CD4-positive, alpha-beta T cell treated with Interleukin-4 for 1 hour (primary cell): ENCODE measurements around the gene SLC6A16.
A peak's percentile ranks its signal among the peaks of the same experiment; 100 is the strongest.
"Not testable (repeated sequence)": the region's sequence is repeated elsewhere in the genome, so short reads cannot be mapped to it uniquely, and the experiment has no call there.

Source experiments
- DNase-seq, 2 donors: peaks; one replicate each; pipeline ENCODE4 v3.0.0-alpha.2; 2020 to 2022

SLC6A16 gene

DNA sequence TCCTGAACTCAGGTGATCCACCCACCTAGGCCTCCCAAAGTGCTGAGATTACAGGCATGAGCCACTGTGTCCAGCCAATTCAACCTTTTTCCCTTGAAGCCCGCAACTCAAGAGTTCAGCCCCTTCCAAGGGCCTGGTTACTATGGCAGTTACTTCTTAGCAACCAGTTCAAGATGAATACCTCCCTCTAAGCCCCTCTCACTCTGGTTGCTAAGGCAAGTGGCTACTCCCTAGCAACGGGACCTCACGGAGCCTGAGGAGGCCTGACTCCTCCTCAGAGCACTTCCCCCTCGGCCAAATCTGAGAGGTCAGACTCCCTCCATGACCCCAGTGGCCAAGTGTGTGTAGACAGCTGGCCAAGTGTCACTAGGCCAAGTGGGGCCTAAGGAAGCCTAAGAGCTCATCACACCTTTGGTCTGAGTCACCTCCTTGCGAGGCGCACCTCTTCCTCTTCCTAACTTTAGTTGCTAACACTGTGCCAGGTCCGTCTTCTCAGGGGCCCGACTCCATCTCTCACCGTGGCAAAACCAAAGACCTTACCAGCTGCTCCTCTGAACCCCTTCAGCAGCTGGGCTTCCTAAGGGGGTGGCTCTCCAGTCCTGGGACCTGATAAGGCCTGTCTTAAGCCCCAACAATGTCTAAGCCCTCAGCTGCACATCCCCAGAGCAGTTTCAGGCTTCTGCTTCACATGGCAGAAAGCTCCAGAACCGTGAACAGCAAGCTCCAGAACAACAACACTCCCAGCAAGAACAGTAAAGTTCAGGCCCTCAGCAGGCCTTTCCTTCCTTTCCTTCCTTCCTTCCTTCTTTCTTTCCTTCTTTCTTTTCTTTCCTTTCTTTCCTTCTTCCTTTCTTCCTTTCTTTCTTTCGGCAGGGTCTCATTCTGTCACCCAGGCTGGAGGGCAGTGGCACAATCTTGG is 19.8 kb upstream of the SLC6A16 start:
- DNase-seq = no peak

DNA sequence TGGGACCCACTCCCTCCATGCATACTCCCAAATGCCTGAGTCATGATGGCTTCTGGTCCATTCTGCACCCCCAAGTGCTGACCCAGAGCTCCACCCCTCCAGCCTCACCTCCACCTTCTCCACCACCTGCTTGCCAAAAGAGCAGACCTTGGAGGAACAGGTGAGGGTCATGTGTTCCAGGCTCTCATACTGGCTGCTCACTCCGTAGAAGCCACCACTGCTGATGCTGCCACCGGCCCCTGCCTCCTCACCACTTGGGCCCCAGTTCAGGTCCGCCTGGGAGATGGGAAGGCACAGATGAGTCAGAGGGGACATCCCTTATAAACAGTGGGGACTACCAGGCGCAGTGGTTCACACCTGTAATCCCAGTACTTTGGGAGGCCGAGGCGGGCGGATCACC is 18.1 kb upstream of the SLC6A16 start:
- no peak for DNase-seq

DNA sequence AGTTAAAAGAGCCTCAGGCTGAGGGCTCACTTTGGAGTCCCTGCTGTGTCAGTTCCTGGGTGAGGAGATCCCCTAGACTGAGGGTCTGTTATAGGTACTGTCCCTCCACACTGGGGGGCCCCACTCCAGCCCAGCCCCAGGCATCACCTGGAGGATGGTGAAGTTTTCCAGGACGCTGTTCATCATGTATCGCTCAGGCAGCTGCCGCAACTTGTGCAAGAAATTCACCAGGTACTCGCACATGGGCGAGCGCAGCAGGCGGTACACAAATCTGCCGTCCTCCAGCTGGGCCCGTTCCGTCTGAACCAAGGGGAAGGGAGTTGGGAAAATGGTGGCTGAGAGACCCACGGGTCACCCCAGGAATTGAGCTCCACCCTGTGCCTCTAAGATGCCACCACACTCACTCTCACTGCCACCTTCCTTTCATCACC is 17.3 kb upstream of the SLC6A16 start:
- no peak for DNase-seq

DNA sequence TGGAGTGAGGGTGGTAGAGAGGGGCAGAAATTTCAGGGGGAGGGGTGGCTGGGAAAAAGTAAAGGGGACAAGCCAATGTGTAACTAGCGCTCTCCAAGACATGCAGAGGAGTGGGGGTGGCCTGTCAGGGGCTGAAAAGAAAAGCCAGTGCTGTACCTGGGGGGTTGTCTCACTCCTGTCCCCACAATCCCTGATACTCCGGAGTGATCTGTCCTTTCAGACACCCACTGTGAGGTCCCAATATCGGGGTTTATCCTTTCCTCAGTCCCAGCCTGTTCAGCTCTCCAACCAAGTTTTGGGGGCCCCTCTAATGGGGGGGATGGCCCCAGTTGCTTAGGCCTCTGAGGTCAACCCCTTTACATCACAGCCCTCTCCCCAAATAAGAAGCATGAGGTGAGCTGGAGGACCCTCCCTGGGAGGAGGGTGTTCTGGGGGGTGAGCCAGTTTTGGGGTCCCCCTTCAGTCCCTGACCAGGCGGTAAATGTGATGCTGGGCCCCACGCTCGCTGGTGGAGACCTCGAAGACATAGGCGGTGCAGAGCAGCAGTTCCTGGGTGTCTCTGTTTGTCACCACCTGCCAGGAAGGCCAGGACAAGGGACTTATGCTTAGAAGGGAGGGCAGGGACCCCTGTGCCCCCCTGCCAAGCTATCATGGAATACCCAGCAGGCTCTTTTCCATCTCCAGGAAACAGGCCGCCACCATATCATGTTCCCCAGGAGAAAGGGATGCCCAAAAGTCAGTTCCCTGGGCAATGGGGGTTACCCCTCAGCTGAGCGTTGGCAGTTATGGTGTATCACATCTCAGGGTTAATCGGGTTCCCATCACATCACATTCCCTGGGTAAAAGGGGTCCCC is 16.1 kb upstream of the SLC6A16 start:
- DNase-seq = no peak

DNA sequence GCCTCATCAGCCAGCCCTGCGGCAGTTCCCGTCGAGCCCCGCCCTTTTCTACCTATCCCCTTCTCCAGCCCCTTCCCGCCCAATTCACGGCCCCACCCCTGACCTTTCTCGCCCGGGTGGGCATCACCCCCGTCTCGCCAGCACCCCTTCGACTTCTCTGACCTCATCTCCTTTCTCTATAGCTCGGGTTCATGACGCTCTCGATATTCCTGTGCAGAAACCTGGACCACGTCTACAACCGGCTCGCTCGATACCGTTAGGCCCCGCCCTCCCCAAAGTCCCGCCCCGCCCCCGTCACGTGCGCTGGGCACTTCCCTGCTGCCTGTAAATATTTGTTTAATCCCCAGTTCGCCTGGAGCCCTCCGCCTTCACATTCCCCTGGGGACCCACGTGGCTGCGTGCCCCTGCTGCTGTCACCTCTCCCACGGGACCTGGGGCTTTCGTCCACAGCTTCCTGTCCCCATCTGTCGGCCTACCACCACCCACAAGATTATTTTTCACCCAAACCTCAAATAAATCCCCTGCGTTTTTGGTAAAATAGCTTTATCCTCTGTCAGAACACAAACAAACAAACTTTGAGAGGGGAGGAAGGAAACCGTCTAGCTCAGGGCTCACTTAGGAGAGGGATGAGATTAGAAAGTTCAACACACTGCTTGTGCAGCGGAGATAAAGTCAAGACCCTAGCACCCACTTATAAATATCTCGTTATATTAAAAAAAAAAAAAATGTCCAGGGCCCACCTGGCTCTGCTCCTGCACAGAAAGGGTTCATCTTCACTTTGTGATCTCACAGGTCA is 15.3 kb upstream of the SLC6A16 start:
- DNase-seq = peak; percentile 24 to 92

DNA sequence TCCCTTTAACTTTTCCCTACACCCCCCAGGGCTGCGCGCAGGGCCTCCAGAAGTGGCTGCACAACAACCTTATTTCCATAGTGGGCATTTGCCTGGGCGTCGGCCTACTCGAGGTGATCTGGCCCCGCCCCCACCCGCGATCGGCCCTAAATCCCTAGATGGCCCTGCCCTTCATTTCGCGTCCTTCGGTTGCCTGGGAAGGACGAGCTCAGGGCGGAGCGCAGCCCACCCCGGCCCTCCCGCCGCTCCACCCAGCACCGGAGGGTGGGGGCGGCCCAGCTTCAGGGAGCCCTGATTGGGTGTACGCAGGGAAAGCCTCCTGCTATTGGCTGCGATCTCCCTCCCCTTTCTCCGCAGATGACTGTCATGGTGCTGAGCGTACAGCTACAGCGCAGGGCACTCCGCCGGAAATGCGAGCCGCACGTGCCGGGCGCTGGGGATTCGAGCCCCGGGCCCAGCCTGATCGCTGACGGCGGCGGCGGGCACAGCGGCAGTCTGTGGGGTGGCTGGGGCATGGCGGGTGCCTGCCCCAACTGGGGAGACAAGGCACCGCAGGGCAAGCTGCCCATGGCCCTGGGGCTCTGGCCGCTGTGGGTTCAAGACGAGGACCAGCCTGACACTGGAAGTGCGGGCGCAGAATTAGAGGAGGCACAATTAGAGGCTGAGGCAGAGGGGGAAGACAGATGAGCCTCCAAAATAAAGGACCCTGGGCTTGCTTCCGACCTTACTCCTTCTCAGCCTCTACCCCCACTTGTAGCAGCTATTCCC is 14.5 kb upstream of the SLC6A16 start:
- no peak for DNase-seq

DNA sequence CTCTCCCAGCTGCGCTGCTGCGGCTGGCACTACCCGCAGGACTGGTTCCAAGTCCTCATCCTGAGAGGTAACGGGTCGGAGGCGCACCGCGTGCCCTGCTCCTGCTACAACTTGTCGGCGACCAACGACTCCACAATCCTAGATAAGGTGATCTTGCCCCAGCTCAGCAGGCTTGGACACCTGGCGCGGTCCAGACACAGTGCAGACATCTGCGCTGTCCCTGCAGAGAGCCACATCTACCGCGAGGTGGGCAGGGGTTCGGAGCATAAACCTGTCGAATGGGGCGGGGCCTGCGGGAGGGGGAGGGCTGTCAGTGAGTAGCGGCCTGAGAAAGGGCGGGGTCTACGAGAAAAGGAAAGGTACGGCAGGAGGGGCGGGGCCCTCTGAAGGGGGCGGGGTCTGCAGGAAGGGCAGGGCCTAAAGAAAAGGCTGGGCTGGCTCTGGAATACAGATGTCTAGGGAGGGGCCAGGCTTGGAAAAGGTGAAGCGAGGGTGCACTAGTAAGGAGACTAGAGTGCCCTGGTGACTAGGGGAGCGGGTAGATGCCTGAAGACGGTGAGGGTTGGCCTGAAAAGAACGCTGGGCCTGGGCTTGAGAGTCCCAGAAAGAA is 13.8 kb upstream of the SLC6A16 start:
- DNase-seq = peak in 1 of 2 donors; percentile 47

DNA sequence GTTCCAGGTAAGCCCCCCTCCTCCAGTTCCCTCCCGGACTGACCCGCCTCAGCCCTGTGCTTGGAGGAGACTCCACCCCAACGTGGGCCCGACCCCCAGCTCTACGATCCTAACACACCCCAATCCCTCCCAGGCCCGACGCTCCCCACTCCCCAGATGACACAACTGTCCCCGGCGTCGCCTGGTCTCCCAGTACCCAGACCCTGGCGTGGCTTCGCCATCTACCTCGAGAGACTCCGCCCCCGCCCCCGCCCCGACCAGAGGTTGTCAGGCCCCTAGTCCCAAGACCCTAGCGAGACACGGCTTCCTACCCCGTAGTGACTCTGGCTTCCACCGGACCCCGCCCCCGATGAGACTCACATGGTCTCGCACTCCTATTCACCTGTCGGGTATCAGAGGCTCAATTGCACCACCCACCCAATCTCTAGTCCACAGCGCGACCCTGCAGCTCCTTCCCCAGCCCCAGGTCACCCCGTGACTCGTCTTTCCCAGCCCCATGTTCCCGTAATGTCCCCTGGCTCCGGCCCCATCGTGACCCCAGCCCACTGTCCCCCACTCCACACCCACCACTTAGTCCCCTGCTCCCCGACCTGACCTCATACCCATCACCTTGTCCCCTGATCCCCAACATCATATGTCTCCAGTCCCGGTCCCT is 13.2 kb upstream of the SLC6A16 start:
- no peak for DNase-seq

DNA sequence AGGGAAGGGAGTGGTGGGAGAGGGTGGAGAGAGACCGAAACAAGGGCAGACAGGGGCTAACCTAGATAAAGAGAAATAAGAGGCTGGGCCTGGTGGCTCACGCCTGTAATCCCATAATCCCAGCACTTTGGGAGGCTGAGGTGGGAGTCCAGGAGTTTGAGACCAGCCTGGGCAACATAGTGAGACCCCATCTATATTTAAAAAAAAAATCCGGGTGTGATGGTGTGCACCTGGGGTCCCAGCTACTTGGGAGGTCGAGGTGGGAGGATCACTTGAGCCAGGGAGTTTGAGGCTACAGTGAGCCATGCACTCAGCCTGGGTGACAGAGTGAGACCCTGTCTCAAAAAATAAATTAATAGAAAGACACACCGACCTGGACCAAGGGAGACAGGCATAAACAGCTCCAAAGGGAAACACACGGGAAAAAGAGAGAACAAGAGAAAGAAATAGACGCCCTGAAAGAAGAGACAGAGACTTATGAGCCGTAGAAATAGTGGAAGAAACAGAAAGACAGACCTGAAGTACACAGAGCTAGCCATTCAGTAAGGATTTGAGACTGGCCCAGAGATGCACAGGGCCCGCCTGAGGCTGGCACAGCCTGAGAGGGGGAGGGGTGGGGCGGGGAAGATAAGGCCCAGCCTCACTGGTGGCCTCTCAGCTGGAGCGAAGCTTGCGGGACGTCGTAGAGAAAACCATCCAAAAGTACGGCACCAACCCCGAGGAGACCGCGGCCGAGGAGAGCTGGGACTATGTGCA is 12.5 kb upstream of the SLC6A16 start:
- DNase-seq = no peak

DNA sequence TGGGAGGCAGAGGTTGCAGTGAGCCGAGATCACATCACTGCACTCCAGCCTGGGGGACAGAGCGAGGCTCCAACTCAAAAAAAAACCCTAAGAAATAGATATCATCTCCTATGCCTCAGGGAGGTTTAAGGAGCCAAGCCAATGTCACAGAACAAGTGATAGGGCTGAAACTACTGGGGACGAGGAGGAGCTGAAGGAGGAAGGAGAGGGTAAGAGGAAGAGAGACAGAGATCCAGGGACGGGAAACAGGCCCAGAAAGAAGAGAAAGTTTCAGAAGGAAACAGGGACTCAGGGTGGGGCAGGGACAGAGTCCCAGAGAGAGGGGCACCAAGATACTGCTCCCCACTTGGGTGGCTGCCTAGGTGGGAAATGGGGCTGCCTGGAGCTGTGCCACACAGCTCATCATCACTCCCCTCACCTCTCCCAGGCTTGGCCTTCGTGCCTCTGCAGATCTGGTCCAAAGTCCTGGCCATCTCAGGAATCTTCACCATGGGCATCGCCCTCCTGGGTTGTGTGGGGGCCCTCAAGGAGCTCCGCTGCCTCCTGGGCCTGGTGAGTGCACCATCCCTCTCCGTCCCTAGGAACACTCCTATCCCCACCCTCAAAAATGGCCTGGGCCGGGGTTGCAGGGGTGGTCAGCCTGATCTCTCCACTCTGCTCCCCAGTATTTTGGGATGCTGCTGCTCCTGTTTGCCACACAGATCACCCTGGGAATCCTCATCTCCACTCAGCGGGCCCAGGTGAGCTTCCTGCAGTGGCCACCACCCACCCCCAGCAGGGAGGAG is 11.7 kb upstream of the SLC6A16 start:
- DNase-seq = no peak

DNA sequence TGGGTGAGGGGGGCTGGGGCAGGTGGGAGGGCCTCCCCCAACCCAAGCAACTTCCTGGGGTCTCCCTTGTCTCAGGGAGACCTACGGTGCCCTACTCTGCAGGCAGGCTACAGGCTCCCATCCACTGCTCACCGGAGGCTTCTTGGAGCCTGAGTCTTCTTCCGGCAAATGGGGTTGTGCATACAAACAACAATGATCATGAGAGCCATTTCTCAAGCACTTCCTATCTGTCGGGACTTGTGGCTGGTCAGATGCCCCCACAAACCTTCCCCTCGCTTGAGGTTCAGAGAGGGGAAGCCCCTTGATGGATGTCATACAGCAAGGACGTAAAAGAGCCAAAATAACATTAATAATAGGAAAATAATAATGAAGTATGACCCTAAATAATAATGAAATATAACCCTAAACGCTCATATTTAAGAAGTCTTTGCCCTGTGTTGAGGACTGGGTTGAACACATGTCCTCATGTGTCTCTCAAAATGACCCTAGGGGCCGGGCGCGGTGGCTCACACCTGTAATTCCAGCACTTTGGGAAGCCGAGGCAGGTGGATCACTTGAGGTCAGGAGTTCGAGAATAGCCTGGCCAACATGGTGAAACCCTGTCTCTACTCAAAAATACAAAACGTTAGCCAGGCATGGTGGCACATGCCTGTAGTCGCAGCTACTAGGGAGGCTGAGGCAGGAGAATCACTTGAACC is 10.9 kb upstream of the SLC6A16 start:
- DNase-seq = peak; percentile 42 to 48

DNA sequence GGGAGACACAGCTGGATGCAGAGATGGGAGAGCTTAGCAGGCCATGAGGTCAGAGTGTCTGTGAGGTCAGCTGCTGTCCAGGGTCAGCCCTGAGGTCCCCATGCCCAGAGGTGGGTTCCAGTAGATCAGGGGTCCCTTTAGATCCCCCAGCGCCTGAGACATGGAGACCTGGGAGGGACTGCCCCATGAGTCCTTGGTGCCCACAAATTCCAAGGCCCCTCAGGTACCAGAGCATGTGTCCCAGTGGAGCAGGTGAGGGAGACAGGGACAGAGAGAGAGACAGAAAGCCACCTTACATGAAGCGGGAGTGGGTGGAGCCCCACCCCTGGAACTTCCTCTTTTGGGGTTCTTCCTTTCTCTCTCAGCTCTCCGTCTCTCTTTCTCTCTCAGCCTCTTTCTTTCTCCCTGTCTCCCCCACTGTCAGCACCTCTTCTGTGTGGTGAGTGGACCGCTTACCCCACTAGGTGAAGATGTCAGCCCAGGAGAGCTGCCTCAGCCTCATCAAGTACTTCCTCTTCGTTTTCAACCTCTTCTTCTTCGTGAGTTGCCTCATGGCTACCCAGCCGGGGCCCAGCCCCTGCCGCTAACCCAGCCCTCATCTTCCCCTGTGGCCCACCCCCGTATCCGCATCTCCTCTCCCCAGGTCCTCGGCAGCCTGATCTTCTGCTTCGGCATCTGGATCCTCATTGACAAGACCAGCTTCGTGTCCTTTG is 10.2 kb upstream of the SLC6A16 start, which contains the start of gene CD37:
TSS of gene CD37 (plus strand) at position 336 of the 713 bp plus-strand sequence. CDS start at position 471, 135 bp downstream.
- peak; percentile 58 to 70 for DNase-seq

DNA sequence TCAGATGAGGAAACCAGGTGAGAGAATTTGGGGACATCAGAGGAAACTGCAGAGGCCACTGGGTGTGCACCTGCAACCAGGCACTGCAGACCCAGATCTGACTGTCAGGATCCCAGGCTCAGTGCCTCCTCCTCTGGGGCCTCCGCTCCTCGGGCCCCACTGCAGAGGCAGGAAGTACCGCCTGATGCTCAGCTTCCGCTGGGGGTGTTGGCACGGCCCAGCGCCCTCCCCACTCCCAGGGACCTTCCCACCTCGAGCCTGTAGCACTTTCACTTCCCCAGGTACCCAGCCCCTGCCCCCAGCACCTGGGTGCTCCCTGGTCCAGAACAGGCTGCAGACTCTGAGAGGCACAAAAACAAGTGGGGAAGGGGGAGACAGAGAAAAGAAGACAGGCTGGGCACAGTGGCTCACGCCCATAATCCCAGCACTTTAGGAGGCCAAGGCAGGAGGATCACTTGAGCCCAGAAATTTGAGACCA is 8.9 kb upstream of the SLC6A16 start:
- peak; percentile 70 to 86 for DNase-seq

DNA sequence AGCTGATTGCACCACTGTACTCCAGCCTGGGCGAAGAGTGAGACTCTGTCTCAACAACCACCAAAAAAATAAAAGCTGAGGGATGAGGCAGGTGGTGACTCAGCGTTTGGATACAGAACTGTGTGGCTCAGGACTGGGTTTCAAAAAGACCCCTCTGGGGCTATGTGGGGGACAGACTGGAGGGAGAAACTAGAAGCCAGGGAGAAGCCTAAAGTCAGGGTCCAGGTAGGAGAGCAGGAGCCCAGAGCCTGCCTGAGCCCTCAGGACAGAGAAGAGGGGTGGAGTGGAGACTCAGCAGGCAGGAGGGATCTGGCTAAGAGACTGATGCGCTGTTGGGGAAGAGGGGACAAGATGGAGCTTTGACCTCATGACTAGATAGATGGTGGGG is 8.4 kb upstream of the SLC6A16 start:
- DNase-seq = no peak

DNA sequence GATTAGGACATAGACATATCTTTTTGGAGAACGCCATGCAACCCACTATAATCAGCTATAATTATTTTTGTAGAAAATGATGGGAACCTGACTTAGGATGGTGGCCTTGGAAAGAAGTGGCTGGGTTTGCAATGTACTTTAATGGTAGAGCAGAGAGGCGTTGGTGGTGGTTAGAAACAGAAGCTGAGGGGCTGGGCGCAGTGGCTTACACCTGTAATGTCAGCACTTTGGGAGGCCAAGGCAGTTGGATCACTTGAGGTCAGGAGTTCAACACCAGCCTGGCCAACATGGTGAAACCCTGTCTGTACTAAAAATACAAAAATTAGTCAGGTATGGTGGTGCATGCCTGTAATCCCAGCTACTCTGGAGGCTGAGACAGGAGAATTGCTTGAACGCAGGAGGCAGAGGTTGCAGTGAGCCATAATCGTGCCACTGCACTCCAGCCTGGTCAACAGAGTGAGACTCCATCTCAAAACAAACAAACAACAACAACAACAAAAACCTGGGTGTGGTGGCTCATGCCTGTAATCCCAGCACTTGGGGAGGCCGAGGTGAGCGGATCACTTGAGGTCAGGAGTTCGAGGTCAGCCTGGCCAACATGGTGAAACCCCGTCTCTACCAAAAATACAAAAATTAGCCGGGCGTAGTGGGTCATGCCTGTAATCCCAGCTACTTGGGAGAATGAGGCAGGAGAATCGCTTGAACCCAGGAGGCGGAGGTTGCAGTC is 7.9 kb upstream of the SLC6A16 start:
- DNase-seq = not testable (repeated sequence)

DNA sequence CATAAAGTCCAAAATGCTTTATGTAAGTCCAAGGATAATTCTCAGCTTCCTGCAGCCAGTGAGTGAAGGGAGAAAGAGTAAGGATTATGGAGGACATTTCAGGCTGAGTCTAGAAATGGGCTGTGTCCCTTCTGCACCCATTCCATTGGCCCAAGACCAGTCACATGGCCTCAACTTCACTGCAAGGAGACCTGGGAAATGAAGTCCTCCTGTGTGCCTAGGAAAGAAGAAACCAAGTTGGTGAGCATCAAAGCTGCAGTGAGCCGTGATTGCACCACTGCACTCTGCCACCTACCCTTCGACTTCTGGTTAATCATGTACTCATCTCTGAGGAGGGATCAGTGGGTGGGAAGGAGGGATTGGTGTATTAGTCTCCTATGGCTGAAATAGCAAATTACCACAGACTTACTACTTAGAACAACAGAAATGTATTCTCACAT is 6.6 kb upstream of the SLC6A16 start:
- peak; percentile 75 to 79 for DNase-seq

DNA sequence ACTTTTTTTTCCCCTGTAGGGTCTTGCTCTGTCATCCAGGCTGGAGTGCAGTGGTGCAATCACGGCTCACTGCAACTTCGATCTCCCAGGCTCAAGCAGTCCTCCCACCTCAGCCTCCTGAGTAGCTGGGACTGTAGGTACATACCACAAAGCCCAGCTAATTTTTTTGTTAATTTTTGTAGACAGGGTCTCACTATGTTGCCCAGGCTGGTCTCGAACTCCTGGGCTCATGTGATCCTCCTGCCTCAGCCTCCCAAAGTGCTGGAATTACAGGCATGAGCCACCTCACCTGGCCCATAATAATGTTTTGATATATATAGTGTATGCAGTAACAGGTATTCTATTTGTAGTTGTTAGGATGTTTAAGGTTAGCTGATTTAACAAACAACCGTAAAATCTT is 6.2 kb upstream of the SLC6A16 start:
- DNase-seq = not testable (repeated sequence)
